K562 (cell line): Measurements from ENCODE around the gene TMPRSS6. TPM values are rescaled to one million over a fixed set of nuclear protein-coding genes. Genes with fewer than 3 reads are reported as not detected.

ENCODE experiments used
- ARID1B ChIP-seq: fragments of 450-650 bp; IDR thresholded peaks from 2 replicates; pipeline ENCODE4 v1.6.1; 2016; ENCODE audit warnings: antibody characterized with exemption, mild to moderate bottlenecking, inconsistent platforms
- BHLHE40 ChIP-seq: IDR thresholded peaks from 2 replicates; pipeline ENCODE4 v1.6.1; 2011; ENCODE audit warnings: low read length, improper control_type of control experiment
- BRD9 ChIP-seq: fragments of 450-650 bp; IDR thresholded peaks from 2 replicates; pipeline ENCODE4 v1.6.1; 2018; ENCODE audit warnings: low read depth; ENCODE audit not compliant: partially characterized antibody
- CREM ChIP-seq: IDR thresholded peaks from 2 replicates; pipeline ENCODE4 v1.6.1; 2014; ENCODE audit warnings: antibody characterized with exemption, low read depth
- ESRRA ChIP-seq: fragments of 450-650 bp; IDR thresholded peaks from 2 replicates; pipeline ENCODE4 v1.6.1; 2014; ENCODE audit warnings: low read depth, mild to moderate bottlenecking, moderate library complexity, borderline replicate concordance
- FOS ChIP-seq: IDR thresholded peaks from 3 replicates; pipeline ENCODE4 v1.6.1; 2011; ENCODE audit not compliant: insufficient read length; ENCODE audit errors: extremely low read depth
- HMG20A ChIP-seq: fragments of 450-650 bp; formaldehyde crosslinking; conservative IDR thresholded peaks from 2 replicates; pipeline ENCODE4 v1.4.0; 2020; ENCODE audit warnings: mild to moderate bottlenecking, mixed read lengths
- HNRNPK ChIP-seq: fragments of 200-400 bp; formaldehyde crosslinking; IDR thresholded peaks from one replicate; pipeline ENCODE4 v1.6.1; 2018; ENCODE audit warnings: mild to moderate bottlenecking, low read depth, low read length; ENCODE audit not compliant: poor library complexity, severe bottlenecking
- HNRNPUL1 ChIP-seq: fragments of 200-400 bp; formaldehyde crosslinking; IDR thresholded peaks from 2 replicates; pipeline ENCODE4 v1.6.1; 2017; ENCODE audit warnings: low read length
- KLF16 ChIP-seq: IDR thresholded peaks from 2 replicates; pipeline ENCODE4 v1.6.1; 2016; ENCODE audit warnings: antibody characterized with exemption
- MBD1 ChIP-seq: fragments of 250-450 bp; sonication (Bioruptor Pico); IDR thresholded peaks from 2 replicates; pipeline ENCODE4 v1.8.0; 2022; ENCODE audit warnings: inconsistent platforms
- MEIS2 ChIP-seq: fragments of 450-650 bp; IDR thresholded peaks from 2 replicates; pipeline ENCODE4 v1.6.1; 2014; ENCODE audit warnings: mild to moderate bottlenecking; ENCODE audit not compliant: partially characterized antibody
- POLR2G ChIP-seq: fragments of 200-400 bp; formaldehyde crosslinking; IDR thresholded peaks from 2 replicates; pipeline ENCODE4 v1.6.1; 2017; ENCODE audit warnings: low read depth, mild to moderate bottlenecking, antibody characterized with exemption, low read length, moderate library complexity
- TCF3 ChIP-seq: sonication (generic); formaldehyde crosslinking; IDR thresholded peaks from 2 replicates; pipeline ENCODE4 v1.4.0; 2020; ENCODE audit warnings: mild to moderate bottlenecking, missing genetic modification reagents
- WHSC1 ChIP-seq: IDR thresholded peaks from one replicate; pipeline ENCODE4 v1.6.1; 2012; ENCODE audit warnings: low read length, control low read depth, inconsistent platforms
- ZFP30 ChIP-seq: fragments of 250-450 bp; sonication (Bioruptor Pico); IDR thresholded peaks from 2 replicates; pipeline ENCODE4 v1.8.0; 2022; ENCODE audit warnings: moderate library complexity, mild to moderate bottlenecking, inconsistent platforms, borderline replicate concordance
- ZNF143 ChIP-seq: sonication (generic); formaldehyde crosslinking; IDR thresholded peaks from 2 replicates; pipeline ENCODE4 v1.9.0; 2022; ENCODE audit warnings: mild to moderate bottlenecking, missing genetic modification reagents
- polyA plus RNA-seq, 8 experiments: library from polyadenylated mRNA; depleted of rRNA in 4 of 8; stranded (reverse) in 5 of 8; unstranded in 3 of 8; fragments of >200 nt; fragmentation: Nextera tagmentation in 2 of 8; fragmentation: Illumina TruSeq in 1 of 8; extraction: Ambion mirVana in 2 of 8; extraction: Trizol in 1 of 8; gene quantifications; 2 replicates each; pipeline versions ENCODE4 v1.2.1 to v1.2.3, GENCODE V29; 2011 to 2014; ENCODE audit warnings: inconsistent platforms in 1 of 8, missing spikeins in 1 of 8
- total RNA-seq, 7 experiments: library from RNA; depleted of rRNA in 6 of 7; stranded (reverse); fragments of >200 nt in 6 of 7; fragmentation: Illumina TruSeq in 2 of 7; extraction: Trizol in 2 of 7; gene quantifications; 2 replicates each; pipeline versions ENCODE4 v1.2.1 to v1.2.3, GENCODE V29; 2011 to 2021; ENCODE audit warnings: low replicate concordance in 1 of 7
- TF ChIP-seq, protein P1 (sequence below), 3 experiments: fragments of 200-800 bp in 1 of 3; fragments of 250-450 bp in 1 of 3; fragments of 450-650 bp in 1 of 3; sonication (Bioruptor Pico) in 1 of 3; sonication (Bioruptor generic) in 1 of 3; formaldehyde crosslinking in 1 of 3; IDR thresholded peaks; 2 replicates each; pipeline versions ENCODE4 v1.6.1 to v1.8.0; 2016 to 2022; ENCODE audit warnings: mild to moderate bottlenecking in 2 of 3, missing genetic modification characterization in 2 of 3, missing compliant biosample characterization in 1 of 3, moderate library complexity in 1 of 3
- TF ChIP-seq, protein P2 (sequence below): fragments of 450-650 bp; IDR thresholded peaks from 2 replicates; pipeline ENCODE4 v1.6.1; 2018; ENCODE audit not compliant: partially characterized antibody

TMPRSS6 gene
- total and polyA plus RNA-seq, 9 of the 15 experiments (the other 6 are each of a cell fraction or from before 2014, with no cell fraction given), result 0.03 TPM; not detected in 8

GRCh38 chr22:37141971-37142370, 32.5 kb upstream of the TMPRSS6 start (continued):
- TF ChIP-seq ZNF143 (CRISPR knock-in tag) (no peak), POLR2G (no peak), MBD1 (no peak), WHSC1 (no peak), KLF16 (no peak), TCF3 (CRISPR knock-in tag) (peak; percentile 50; the same call in 1 of the 2 replicates), HMG20A (no peak), ZFP30 (CRISPR knock-in tag) (no peak), MEIS2 (no peak), ESRRA (peak; percentile 40; the same call in 1 of the 2 replicates), HNRNPK (no peak), CREM (0 out of 2 replicates have a peak, but pooled peaks have one; percentile 24), HNRNPUL1 (no peak), FOS (no peak), BHLHE40 (no peak), ARID1B (peak; percentile 48), BRD9 (no peak)
- TF ChIP-seq, protein P1, sequence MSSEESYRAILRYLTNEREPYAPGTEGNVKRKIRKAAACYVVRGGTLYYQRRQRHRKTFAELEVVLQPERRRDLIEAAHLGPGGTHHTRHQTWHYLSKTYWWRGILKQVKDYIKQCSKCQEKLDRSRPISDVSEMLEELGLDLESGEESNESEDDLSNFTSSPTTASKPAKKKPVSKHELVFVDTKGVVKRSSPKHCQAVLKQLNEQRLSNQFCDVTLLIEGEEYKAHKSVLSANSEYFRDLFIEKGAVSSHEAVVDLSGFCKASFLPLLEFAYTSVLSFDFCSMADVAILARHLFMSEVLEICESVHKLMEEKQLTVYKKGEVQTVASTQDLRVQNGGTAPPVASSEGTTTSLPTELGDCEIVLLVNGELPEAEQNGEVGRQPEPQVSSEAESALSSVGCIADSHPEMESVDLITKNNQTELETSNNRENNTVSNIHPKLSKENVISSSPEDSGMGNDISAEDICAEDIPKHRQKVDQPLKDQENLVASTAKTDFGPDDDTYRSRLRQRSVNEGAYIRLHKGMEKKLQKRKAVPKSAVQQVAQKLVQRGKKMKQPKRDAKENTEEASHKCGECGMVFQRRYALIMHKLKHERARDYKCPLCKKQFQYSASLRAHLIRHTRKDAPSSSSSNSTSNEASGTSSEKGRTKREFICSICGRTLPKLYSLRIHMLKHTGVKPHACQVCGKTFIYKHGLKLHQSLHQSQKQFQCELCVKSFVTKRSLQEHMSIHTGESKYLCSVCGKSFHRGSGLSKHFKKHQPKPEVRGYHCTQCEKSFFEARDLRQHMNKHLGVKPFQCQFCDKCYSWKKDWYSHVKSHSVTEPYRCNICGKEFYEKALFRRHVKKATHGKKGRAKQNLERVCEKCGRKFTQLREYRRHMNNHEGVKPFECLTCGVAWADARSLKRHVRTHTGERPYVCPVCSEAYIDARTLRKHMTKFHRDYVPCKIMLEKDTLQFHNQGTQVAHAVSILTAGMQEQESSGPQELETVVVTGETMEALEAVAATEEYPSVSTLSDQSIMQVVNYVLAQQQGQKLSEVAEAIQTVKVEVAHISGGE (CRISPR knock-in tag; IDR thresholded peaks at IDR 0.05), result peak in 1 of 3 experiments; percentile 25; a peak in 1 of 6 replicates
- TF ChIP-seq, protein P2, sequence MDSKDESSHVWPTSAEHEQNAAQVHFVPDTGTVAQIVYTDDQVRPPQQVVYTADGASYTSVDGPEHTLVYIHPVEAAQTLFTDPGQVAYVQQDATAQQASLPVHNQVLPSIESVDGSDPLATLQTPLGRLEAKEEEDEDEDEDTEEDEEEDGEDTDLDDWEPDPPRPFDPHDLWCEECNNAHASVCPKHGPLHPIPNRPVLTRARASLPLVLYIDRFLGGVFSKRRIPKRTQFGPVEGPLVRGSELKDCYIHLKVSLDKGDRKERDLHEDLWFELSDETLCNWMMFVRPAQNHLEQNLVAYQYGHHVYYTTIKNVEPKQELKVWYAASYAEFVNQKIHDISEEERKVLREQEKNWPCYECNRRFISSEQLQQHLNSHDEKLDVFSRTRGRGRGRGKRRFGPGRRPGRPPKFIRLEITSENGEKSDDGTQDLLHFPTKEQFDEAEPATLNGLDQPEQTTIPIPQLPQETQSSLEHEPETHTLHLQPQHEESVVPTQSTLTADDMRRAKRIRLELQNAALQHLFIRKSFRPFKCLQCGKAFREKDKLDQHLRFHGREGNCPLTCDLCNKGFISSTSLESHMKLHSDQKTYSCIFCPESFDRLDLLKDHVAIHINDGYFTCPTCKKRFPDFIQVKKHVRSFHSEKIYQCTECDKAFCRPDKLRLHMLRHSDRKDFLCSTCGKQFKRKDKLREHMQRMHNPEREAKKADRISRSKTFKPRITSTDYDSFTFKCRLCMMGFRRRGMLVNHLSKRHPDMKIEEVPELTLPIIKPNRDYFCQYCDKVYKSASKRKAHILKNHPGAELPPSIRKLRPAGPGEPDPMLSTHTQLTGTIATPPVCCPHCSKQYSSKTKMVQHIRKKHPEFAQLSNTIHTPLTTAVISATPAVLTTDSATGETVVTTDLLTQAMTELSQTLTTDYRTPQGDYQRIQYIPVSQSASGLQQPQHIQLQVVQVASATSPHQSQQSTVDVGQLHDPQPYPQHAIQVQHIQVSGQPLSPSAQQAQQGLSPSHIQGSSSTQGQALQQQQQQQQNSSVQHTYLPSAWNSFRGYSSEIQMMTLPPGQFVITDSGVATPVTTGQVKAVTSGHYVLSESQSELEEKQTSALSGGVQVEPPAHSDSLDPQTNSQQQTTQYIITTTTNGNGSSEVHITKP, result peak; percentile 86
